Smooth muscle cell (in vitro differentiated cells): Measurements from ENCODE around the gene TREM2. TPM values are rescaled to one million over a fixed set of nuclear protein-coding genes. Genes with fewer than 3 reads are reported as not detected.
"Not testable (repeated sequence)": the region's sequence is repeated elsewhere in the genome, so short reads cannot be mapped to it uniquely, and the experiment has no call there.

Experiments
- DNase-seq: peaks from one replicate; lab custom pipeline; 2025; ENCODE audit not compliant: unreplicated experiment; lab: John Stamatoyannopoulos, UW
- H2AFZ ChIP-seq: fragments of 200-600 bp; sonication (generic); 2 replicates; pipeline ENCODE4 v1.6.0; 2016; ENCODE audit warnings: antibody characterized with exemption, low read depth, mild to moderate bottlenecking
- H3F3A ChIP-seq: fragments of 200-600 bp; sonication (generic); 2 replicates; pipeline ENCODE4 v1.6.0; 2017; ENCODE audit warnings: antibody characterized with exemption, low read depth
- H3K27ac ChIP-seq: fragments of 200-600 bp; sonication (generic); 2 replicates; pipeline ENCODE4 v1.5.1; 2016; ENCODE audit warnings: low read depth, mild to moderate bottlenecking
- H3K27me3 ChIP-seq: fragments of 200-600 bp; sonication (generic); 2 replicates; pipeline ENCODE4 v1.6.1; 2016; ENCODE audit warnings: low read depth, mild to moderate bottlenecking
- H3K36me3 ChIP-seq: fragments of 200-600 bp; sonication (generic); 2 replicates; pipeline ENCODE4 v1.5.1; 2016; ENCODE audit warnings: low read depth
- H3K4me1 ChIP-seq: fragments of 200-600 bp; sonication (generic); 2 replicates; pipeline ENCODE4 v1.5.1; 2016; ENCODE audit warnings: low read depth
- H3K4me2 ChIP-seq: fragments of 200-600 bp; sonication (generic); 2 replicates; pipeline ENCODE4 v1.6.0; 2016; ENCODE audit warnings: mild to moderate bottlenecking
- H3K4me3 ChIP-seq: fragments of 200-600 bp; sonication (generic); 2 replicates; pipeline ENCODE4 v1.5.1; 2016; ENCODE audit warnings: mild to moderate bottlenecking
- H3K79me2 ChIP-seq: fragments of 200-600 bp; sonication (generic); 2 replicates; pipeline ENCODE4 v1.6.0; 2016; ENCODE audit warnings: low read depth, mild to moderate bottlenecking
- H3K9ac ChIP-seq: fragments of 200-600 bp; sonication (generic); 2 replicates; pipeline ENCODE4 v1.6.0; 2016; ENCODE audit warnings: low read depth
- H3K9me3 ChIP-seq: fragments of 200-600 bp; sonication (generic); replicated peaks from 2 replicates; pipeline ENCODE4 v1.5.1; 2016; ENCODE audit warnings: low read depth
- H4K20me1 ChIP-seq: fragments of 200-600 bp; sonication (generic); 2 replicates; pipeline ENCODE4 v1.6.0; 2016; ENCODE audit warnings: low read depth
- CTCF ChIP-seq: fragments of 200-600 bp; sonication (generic); IDR thresholded peaks from 2 replicates; pipeline ENCODE4 v1.5.1; 2017; ENCODE audit warnings: borderline replicate concordance, mild to moderate bottlenecking, antibody characterized with exemption; ENCODE audit not compliant: insufficient read depth, poor library complexity, severe bottlenecking
- WGBS: methylation state at CpG from one replicate; pipeline ENCODE4 v1.1.7; 2016; ENCODE audit warnings: low lambda C conversion rate; 5-methylcytosine and 5-hydroxymethylcytosine counted together
- polyA plus RNA-seq: library from polyadenylated mRNA; unstranded; fragments of >200 nt; fragmentation: Nextera tagmentation; extraction: Ambion mirVana; gene quantifications from 2 replicates; pipeline ENCODE4 v1.2.1, GENCODE V29; 2016
- total RNA-seq: library from RNA; depleted of rRNA; stranded (reverse); fragments of >200 nt; gene quantifications from 2 replicates; pipeline ENCODE4 v1.2.3, GENCODE V29; 2014

TREM2 gene
- total and polyA plus RNA-seq, 2 experiments from 2014 or later = not detected

- Histone ChIP-seq H3K9ac (no peak overlapping the region), H3K4me1 (no peaks in the 10 kb centered on the region), H3F3A (no peaks in the 10 kb centered on the region), H3K27ac (no peak overlapping the region), H3K27me3 (no peaks in the 10 kb centered on the region), H3K79me2 (no peaks in the 10 kb centered on the region), H4K20me1 (no peaks in the 10 kb centered on the region), H3K4me2 (no peak overlapping the region), H3K9me3 (no peaks in the 10 kb centered on the region), H2AFZ (no peak overlapping the region), H3K36me3 (no peaks in the 10 kb centered on the region), H3K4me3 (no peak overlapping the region)
- WGBS = 77% methylated on average over 1 of the region's 1 CpG
- TF ChIP-seq CTCF = no peak
- DNase-seq = no peak
These were observed 42.9 kb downstream of the TREM2 start for GRCh38 chr6:41120058-41120457.

GRCh38 chr6:41119508-41119907 is 43.4 kb downstream of the TREM2 start:
- Histone ChIP-seq H4K20me1 (no peaks in the 10 kb centered on the region), H3K4me2 (no peak overlapping the region), H3F3A (no peaks in the 10 kb centered on the region), H2AFZ (no peak overlapping the region), H3K79me2 (no peaks in the 10 kb centered on the region), H3K4me3 (no peak overlapping the region), H3K9me3 (no peaks in the 10 kb centered on the region), H3K36me3 (no peaks in the 10 kb centered on the region), H3K27me3 (no peaks in the 10 kb centered on the region), H3K4me1 (no peaks in the 10 kb centered on the region), H3K9ac (no peak overlapping the region), H3K27ac (no peak overlapping the region)
- no peak for DNase-seq
- 87% methylated on average over 1 of the region's 1 CpG for WGBS
- TF ChIP-seq CTCF = no peak

GRCh38 chr6:41115027-41115426 is 47.9 kb downstream of the TREM2 start:
- not testable (repeated sequence) for H3K27ac ChIP-seq, H3K4me3 ChIP-seq, DNase-seq, H3K36me3 ChIP-seq, H3K4me2 ChIP-seq, H3F3A ChIP-seq, H4K20me1 ChIP-seq, H3K79me2 ChIP-seq, H2AFZ ChIP-seq, H3K9ac ChIP-seq, H3K4me1 ChIP-seq, H3K9me3 ChIP-seq, H3K27me3 ChIP-seq
- WGBS = 87% methylated on average over 2 of the region's 2 CpGs

- H3K27ac ChIP-seq = no peak overlapping the region
- no peak overlapping the region for H3K4me2 ChIP-seq
- H4K20me1 ChIP-seq = no peaks in the 10 kb centered on the region
- no peak overlapping the region for H3K4me3 ChIP-seq
- no peak overlapping the region for H3K9ac ChIP-seq
- no peaks in the 10 kb centered on the region for H3K4me1 ChIP-seq
- H3K27me3 ChIP-seq = no peaks in the 10 kb centered on the region
- H3F3A ChIP-seq = no peaks in the 10 kb centered on the region
- no peaks in the 10 kb centered on the region for H3K79me2 ChIP-seq
- no peak overlapping the region for H2AFZ ChIP-seq
- no peaks in the 10 kb centered on the region for H3K9me3 ChIP-seq
- H3K36me3 ChIP-seq = no peaks in the 10 kb centered on the region
- no peak for TF ChIP-seq CTCF
- DNase-seq = no peak
- 65% methylated on average over 3 of the region's 3 CpGs for WGBS
These were observed 51.9 kb downstream of the TREM2 start for GRCh38 chr6:41111017-41111416.

Other genes starting within 250 kb of the TREM2 start
- 0.63 and 3.4 TPM in 2 replicates for gene UNC5CL, start 123.9 kb downstream of the TREM2 start, total RNA-seq
- gene UNC5CL, start 123.9 kb downstream of the TREM2 start, polyA plus RNA-seq = 1.1 and 1.3 TPM in 2 replicates
- gene TSPO2, start 120.6 kb downstream of the TREM2 start, total RNA-seq = not detected in 2 replicates
- gene TSPO2, start 120.6 kb downstream of the TREM2 start, polyA plus RNA-seq = not detected in 2 replicates
- 1.0 TPM in 1 of 2 replicates, not detected in the other for gene APOBEC2, start 109.9 kb downstream of the TREM2 start, total RNA-seq
- gene APOBEC2, start 109.9 kb downstream of the TREM2 start, polyA plus RNA-seq = 1.2 and 1.6 TPM in 2 replicates
- 15.0 and 18.5 TPM in 2 replicates for gene OARD1, start 90.8 kb downstream of the TREM2 start, total RNA-seq
- gene OARD1, start 90.8 kb downstream of the TREM2 start, polyA plus RNA-seq = 21.2 and 27.2 TPM in 2 replicates
- 40.2 and 43.5 TPM in 2 replicates for gene NFYA, start 90.1 kb downstream of the TREM2 start, total RNA-seq
- gene NFYA, start 90.1 kb downstream of the TREM2 start, polyA plus RNA-seq = 20.6 and 22.4 TPM in 2 replicates
- not detected in 2 replicates for gene TREML1, start 8.8 kb downstream of the TREM2 start, total RNA-seq
- not detected in 2 replicates for gene TREML1, start 8.8 kb downstream of the TREM2 start, polyA plus RNA-seq
- not detected in 2 replicates for gene TREML2, start 38.0 kb upstream of the TREM2 start, total RNA-seq
- not detected in 2 replicates for gene TREML2, start 38.0 kb upstream of the TREM2 start, polyA plus RNA-seq
- not detected in 2 replicates for gene TREML4, start 65.2 kb upstream of the TREM2 start, total RNA-seq
- gene TREML4, start 65.2 kb upstream of the TREM2 start, polyA plus RNA-seq = not detected in 2 replicates
- gene TREM1, start 123.6 kb upstream of the TREM2 start, total RNA-seq = 3.2 and 14.1 TPM in 2 replicates
- gene TREM1, start 123.6 kb upstream of the TREM2 start, polyA plus RNA-seq = 6.9 and 10.0 TPM in 2 replicates
- gene NCR2, start 172.5 kb upstream of the TREM2 start, total RNA-seq = not detected in 2 replicates
- not detected in 2 replicates for gene NCR2, start 172.5 kb upstream of the TREM2 start, polyA plus RNA-seq